SK-N-SH (cell line): ENCODE results near the gene PLAU. TPM values are rescaled to one million over a fixed set of nuclear protein-coding genes. Genes with fewer than 3 reads are reported as not detected.

Experiments
- CTCF ChIA-PET: fragments of 300-600, 350-600 bp; formaldehyde crosslinking; extraction: SDS; loops from one replicate; lab custom pipeline; 2021; lab: Yijun Ruan, JAX
- POLR2A ChIA-PET: fragments of 350-600 bp; sonication (Branson Sonifier 250); formaldehyde crosslinking; extraction: SDS; loops from one replicate; lab custom pipeline; 2020; ENCODE audit warnings: antibody characterized with exemption, inconsistent platforms; lab: Yijun Ruan, JAX
- DNase-seq: peaks from one replicate; pipeline ENCODE4 v3.0.0; 2012
- H2AFZ ChIP-seq: fragments of 200-600 bp; sonication (generic); 2 replicates; pipeline ENCODE4 v1.8.1; 2016; ENCODE audit warnings: antibody characterized with exemption, mild to moderate bottlenecking, low read depth
- H3F3A ChIP-seq: fragments of 200-600 bp; sonication (generic); replicated peaks from 2 replicates; pipeline ENCODE3; 2016; ENCODE audit warnings: antibody characterized with exemption, mild to moderate bottlenecking; ENCODE audit not compliant: insufficient read depth
- H3K27ac ChIP-seq, 2 experiments: fragments of 200-500 bp in 1 of 2; fragments of 200-600 bp in 1 of 2; sonication (Bioruptor generic) in 1 of 2; sonication (generic), shearing (Covaris generic) in 1 of 2; 2 replicates each; pipeline versions ENCODE4 v1.5.1 to v1.6.1; 2014 to 2016; ENCODE audit warnings: low read depth in 2 of 2, inconsistent platforms in 1 of 2, low read length in 1 of 2, mild to moderate bottlenecking in 1 of 2, mixed read lengths in 1 of 2
- H3K27me3 ChIP-seq: fragments of 200-600 bp; sonication (generic), shearing (Covaris generic); 2 replicates; pipeline ENCODE4 v1.6.1; 2016; ENCODE audit warnings: mixed run types; ENCODE audit not compliant: insufficient read depth
- H3K36me3 ChIP-seq, 2 experiments: fragments of 200-500 bp in 1 of 2; fragments of 200-600 bp in 1 of 2; sonication (Bioruptor generic) in 1 of 2; sonication (generic) in 1 of 2; replicated peaks in 1 of 2; 2 replicates each; pipeline versions ENCODE3 to v1.5.1; 2014 to 2016; ENCODE audit warnings: low read length in 1 of 2, mild to moderate bottlenecking in 1 of 2; ENCODE audit not compliant: insufficient read depth in 2 of 2, control insufficient read depth in 1 of 2
- H3K4me1 ChIP-seq, 2 experiments: fragments of 200-500 bp in 1 of 2; fragments of 200-600 bp in 1 of 2; sonication (Bioruptor generic) in 1 of 2; sonication (generic), shearing (Covaris generic) in 1 of 2; 2 replicates each; pipeline versions ENCODE4 v1.5.1 to v1.6.1; 2014 to 2016; ENCODE audit warnings: low read depth in 1 of 2, low read length in 1 of 2, mixed run types in 1 of 2; ENCODE audit not compliant: insufficient read depth in 2 of 2, control insufficient read depth in 1 of 2
- H3K4me2 ChIP-seq: fragments of 200-600 bp; sonication (generic), shearing (Covaris generic); 2 replicates; pipeline ENCODE4 v1.6.1; 2017; ENCODE audit warnings: mixed run types
- H3K4me3 ChIP-seq, 2 experiments: fragments of 200-500 bp in 1 of 2; fragments of 200-600 bp in 1 of 2; sonication (Bioruptor generic) in 1 of 2; sonication (generic), shearing (Covaris generic) in 1 of 2; 2 replicates each; pipeline versions ENCODE4 v1.5.1 to v1.8.1; 2014 to 2016; ENCODE audit warnings: low read depth in 2 of 2, inconsistent platforms in 1 of 2, low read length in 1 of 2, mild to moderate bottlenecking in 1 of 2, mixed read lengths in 1 of 2, moderate library complexity in 1 of 2
- H3K79me2 ChIP-seq: fragments of 200-600 bp; sonication (generic); 2 replicates; pipeline ENCODE4 v1.8.1; 2017; ENCODE audit warnings: mild to moderate bottlenecking; ENCODE audit not compliant: insufficient read depth
- H3K9ac ChIP-seq: fragments of 200-600 bp; sonication (generic); 2 replicates; pipeline ENCODE4 v1.6.1; 2017; ENCODE audit warnings: mixed run types
- H3K9me2 ChIP-seq: fragments of 200-600 bp; sonication (generic); 2 replicates; pipeline ENCODE4 v1.6.1; 2017; ENCODE audit warnings: mixed run types
- H3K9me3 ChIP-seq: fragments of 200-600 bp; sonication (generic); 2 replicates; pipeline ENCODE4 v1.6.1; 2017; ENCODE audit warnings: mixed run types, mild to moderate bottlenecking, moderate library complexity
- H4K20me1 ChIP-seq: fragments of 200-600 bp; sonication (generic); 2 replicates; pipeline ENCODE4 v1.6.1; 2017; ENCODE audit warnings: mild to moderate bottlenecking, mixed run types; ENCODE audit not compliant: insufficient read depth
- CHD2 ChIP-seq: fragments of 150-350 bp; IDR thresholded peaks from 2 replicates; pipeline ENCODE4 v1.6.1; 2018; ENCODE audit warnings: low read length; ENCODE audit not compliant: partially characterized antibody
- EP300 ChIP-seq, 2 experiments: IDR thresholded peaks; 2 replicates each; pipeline versions ENCODE4 v1.4.0 to v1.6.1; 2012; ENCODE audit warnings: borderline replicate concordance in 1 of 2, low read depth in 1 of 2, low read length in 1 of 2
- MAX ChIP-seq: IDR thresholded peaks from 2 replicates; pipeline ENCODE4 v1.4.0; 2012; ENCODE audit warnings: low read depth
- SIN3A ChIP-seq: IDR thresholded peaks from 2 replicates; pipeline ENCODE4 v1.6.1; 2012; ENCODE audit warnings: low read depth, mild to moderate bottlenecking, low read length, moderate library complexity, borderline replicate concordance
- SMC3 ChIP-seq: IDR thresholded peaks from 2 replicates; pipeline ENCODE4 v1.6.1; 2012; ENCODE audit warnings: low read depth, low read length, improper control_type of control experiment
- USF1 ChIP-seq: IDR thresholded peaks from 2 replicates; pipeline ENCODE4 v1.4.0; 2012; ENCODE audit warnings: low read depth, borderline replicate concordance
- USF2 ChIP-seq: fragments of 150-350 bp; IDR thresholded peaks from 2 replicates; pipeline ENCODE4 v1.6.1; 2017; ENCODE audit warnings: antibody characterized with exemption, low read length, low read depth, borderline replicate concordance
- WGBS: methylation state at CpG from one replicate; pipeline ENCODE4 v1.1.6; 2017; ENCODE audit warnings: low lambda C conversion rate; 5-methylcytosine and 5-hydroxymethylcytosine counted together
- polyA plus RNA-seq, 3 experiments: library from polyadenylated mRNA; depleted of rRNA; stranded (reverse); fragments of >200 nt; gene quantifications; 2 replicates each; pipeline ENCODE4 v1.2.3, GENCODE V29; 2012
- TF ChIP-seq, protein P1 (sequence below): IDR thresholded peaks from 2 replicates; pipeline ENCODE4 v1.4.0; 2012; ENCODE audit warnings: low read depth, borderline replicate concordance

PLAU gene
- polyA plus RNA-seq, 1 of the 3 experiments (the other 2 are of a cell fraction) = 200 TPM

GRCh38 chr10:73948947-73949633 lies 38.2 kb downstream of the PLAU start:
- WGBS = 92% methylated on average over 10 of the region's 10 CpGs
- H3K27ac ChIP-seq = no peak overlapping the region
- TF ChIP-seq, protein P1, sequence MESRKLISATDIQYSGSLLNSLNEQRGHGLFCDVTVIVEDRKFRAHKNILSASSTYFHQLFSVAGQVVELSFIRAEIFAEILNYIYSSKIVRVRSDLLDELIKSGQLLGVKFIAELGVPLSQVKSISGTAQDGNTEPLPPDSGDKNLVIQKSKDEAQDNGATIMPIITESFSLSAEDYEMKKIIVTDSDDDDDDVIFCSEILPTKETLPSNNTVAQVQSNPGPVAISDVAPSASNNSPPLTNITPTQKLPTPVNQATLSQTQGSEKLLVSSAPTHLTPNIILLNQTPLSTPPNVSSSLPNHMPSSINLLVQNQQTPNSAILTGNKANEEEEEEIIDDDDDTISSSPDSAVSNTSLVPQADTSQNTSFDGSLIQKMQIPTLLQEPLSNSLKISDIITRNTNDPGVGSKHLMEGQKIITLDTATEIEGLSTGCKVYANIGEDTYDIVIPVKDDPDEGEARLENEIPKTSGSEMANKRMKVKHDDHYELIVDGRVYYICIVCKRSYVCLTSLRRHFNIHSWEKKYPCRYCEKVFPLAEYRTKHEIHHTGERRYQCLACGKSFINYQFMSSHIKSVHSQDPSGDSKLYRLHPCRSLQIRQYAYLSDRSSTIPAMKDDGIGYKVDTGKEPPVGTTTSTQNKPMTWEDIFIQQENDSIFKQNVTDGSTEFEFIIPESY = no peak
- POLR2A ChIA-PET = interaction anchor here (0.7 kb wide), 1 partner anchor 1263 kb away, joined by 5 read pairs; no protein-coding TSS in a partner anchor
- H4K20me1 ChIP-seq = no peaks in the 10 kb centered on the region
- no peaks in the 10 kb centered on the region for H3K9me2 ChIP-seq
- H3K27me3 ChIP-seq = no peaks in the 10 kb centered on the region
- H3K36me3 ChIP-seq = no peaks in the 10 kb centered on the region
- H3K9ac ChIP-seq = no peak overlapping the region
- no peaks in the 10 kb centered on the region for H3K79me2 ChIP-seq
- H3F3A ChIP-seq = peaks cover 4% of the 10 kb centered on the region
- no peak overlapping the region for H2AFZ ChIP-seq
- no peaks in the 10 kb centered on the region for H3K9me3 ChIP-seq
- peaks cover 0 to 7% of the 10 kb centered on the region in 2 experiments; a peak in 2 of 4 replicates for H3K4me1 ChIP-seq
- no peak overlapping the region for H3K4me2 ChIP-seq
- CTCF ChIA-PET = interaction anchor here (1.5 to 20.9 kb wide), 3 partner anchors 9 to 62 kb away, joined by 4 to 472 read pairs (median 16); partner anchors contain the start of gene CAMK2G
- DNase-seq = no peak
- H3K4me3 ChIP-seq = no peak overlapping the region

DNA sequence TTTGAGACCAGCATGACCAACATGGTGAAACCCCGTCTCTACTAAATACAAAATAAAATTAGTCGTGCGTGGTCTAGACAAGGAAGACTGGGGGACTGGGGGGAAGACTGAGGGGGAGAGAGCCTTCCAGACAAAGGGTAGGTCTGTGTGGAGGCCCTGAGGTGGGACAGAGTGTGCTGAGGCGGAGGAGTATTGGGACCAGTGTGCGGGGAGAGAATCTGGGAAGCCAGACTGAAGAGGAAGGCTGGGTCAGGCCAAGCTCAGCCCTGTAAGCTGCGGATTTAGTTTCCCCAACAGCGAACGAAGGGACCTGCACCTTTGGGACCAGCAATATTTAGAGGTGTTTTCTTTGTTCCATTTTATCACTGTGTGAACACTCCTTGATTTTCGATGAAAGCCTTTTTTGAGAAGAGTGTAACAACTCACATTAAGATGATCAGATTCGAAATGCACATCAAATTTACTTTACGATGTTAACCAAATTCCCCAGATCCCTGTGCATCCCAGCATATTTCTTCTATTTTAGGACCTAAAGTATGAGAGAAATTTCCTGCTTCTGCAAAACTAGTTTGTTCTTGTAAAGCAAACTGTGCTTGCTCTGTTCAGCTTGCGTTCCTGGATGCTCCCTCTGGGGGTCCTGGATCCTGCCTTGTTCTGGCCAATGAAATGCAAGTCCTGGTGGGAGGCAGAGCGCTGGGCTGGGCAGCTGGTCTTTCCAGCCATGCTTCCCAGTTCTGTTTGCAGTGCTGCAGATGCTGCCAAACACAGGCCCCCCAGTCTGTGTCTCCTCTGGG lies 39.4 kb downstream of the PLAU start:
- Histone ChIP-seq H3F3A (peaks cover 6% of the 10 kb centered on the region), H2AFZ (peak overlapping the region; percentile 56; the same call in 1 of the 2 replicates), H3K27me3 (no peaks in the 10 kb centered on the region), H3K27ac (peak overlapping the region in 1 of 2 experiments; percentile 48; a peak in 1 of 4 replicates), H3K4me3 (peak overlapping the region in 1 of 2 experiments; percentile 8; a peak in 1 of 4 replicates), H3K79me2 (no peaks in the 10 kb centered on the region), H3K36me3 (no peaks in the 10 kb centered on the region), H3K4me1 (peaks cover 0 to 7% of the 10 kb centered on the region in 2 experiments; a peak in 2 of 4 replicates), H4K20me1 (no peaks in the 10 kb centered on the region), H3K9me3 (no peaks in the 10 kb centered on the region), H3K4me2 (0 out of 2 replicates have a peak overlapping the region, but pooled peaks have one; percentile 42), H3K9ac (no peak overlapping the region), H3K9me2 (no peaks in the 10 kb centered on the region)
- no peak for TF ChIP-seq MAX
- no peak for TF ChIP-seq EP300 (IDR thresholded peaks at IDR 0.05; ENCODE audit: borderline replicate concordance in 1 of 2, low read depth in 1 of 2, low read length in 1 of 2)
- TF ChIP-seq USF1 = no peak
- no peak for TF ChIP-seq SIN3A
- TF ChIP-seq, protein P1 = no peak
- no peak for TF ChIP-seq USF2
- TF ChIP-seq SMC3 = no peak
- TF ChIP-seq CHD2 = no peak
- DNase-seq = peak; percentile 44
- ChIA-PET POLR2A (no interaction called here), CTCF (interaction anchor here (4.5 to 20.9 kb wide), 2 partner anchors 10 to 63 kb away, joined by 16 to 472 read pairs; partner anchors contain the start of gene CAMK2G)
- WGBS = 88% methylated on average over 13 of the region's 13 CpGs
